ENCODE data around the gene EID2B. TPM values are rescaled to one million over a fixed set of nuclear protein-coding genes. Genes with fewer than 3 reads are reported as not detected.
A peak's percentile ranks its signal among the peaks of the same experiment; 100 is the strongest.

Gene EID2B
- total RNA-seq, 6 experiments from 2014 or later = 0.18 to 0.78 (median 0.46) TPM

DNA sequence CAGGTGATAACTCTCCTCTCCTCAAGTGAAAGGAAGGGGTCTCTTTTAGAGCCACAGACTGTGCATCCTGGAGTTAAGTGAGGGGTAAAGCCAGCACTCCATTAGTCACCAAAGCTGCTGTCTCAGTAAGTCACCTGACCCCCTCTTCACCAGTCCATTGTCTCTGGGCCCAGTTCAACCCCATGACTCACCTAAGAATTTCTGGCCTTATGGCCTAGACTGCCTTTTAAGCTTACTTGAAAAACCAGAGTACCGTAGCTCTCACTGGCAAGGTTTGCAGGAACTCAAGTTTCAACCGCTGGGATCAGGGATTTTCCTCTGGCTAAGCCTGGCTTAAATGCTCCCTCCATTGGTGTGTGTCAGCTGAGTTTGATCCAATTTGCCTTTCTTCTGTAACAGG, 30.8 kb upstream of the EID2B start:
- Histone ChIP-seq H3K36me3 (no peaks in the 10 kb centered on the region), H3K9me3 (no peaks in the 10 kb centered on the region), H3K27me3 (no peaks in the 10 kb centered on the region), H3K27ac (no peak overlapping the region), H3K4me1 (peaks cover 0 to 1% (median 0%) of the 10 kb centered on the region in 4 donors), H3K4me3 (no peak overlapping the region)
- ATAC-seq (no peak), DNase-seq (no peak)
- no CpG with 5 or more reads among the region's 2 CpGs for WGBS (ENCODE audit: insufficient coverage, low coverage, low lambda C conversion rate, missing lambda C conversion rate)
- TF ChIP-seq POLR2A (IDR thresholded peaks at IDR 0.05) = no peak
- no peak for TF ChIP-seq CTCF (IDR thresholded peaks at IDR 0.05)
- intact Hi-C loops (cut with DNase I) = no loop called here

GRCh38 chr19:39558624-39559117, 26.0 kb upstream of the EID2B start:
- Histone ChIP-seq H3K4me1 (peaks cover 0 to 7% (median 0%) of the 10 kb centered on the region in 4 donors), H3K9me3 (no peaks in the 10 kb centered on the region), H3K27ac (peak overlapping the region in 2 of 3 donors; percentile 34 to 68), H3K4me3 (no peak overlapping the region), H3K36me3 (no peaks in the 10 kb centered on the region), H3K27me3 (no peaks in the 10 kb centered on the region)
- WGBS (ENCODE audit: insufficient coverage, low coverage, low lambda C conversion rate, missing lambda C conversion rate) = 64% methylated on average over 6 of the region's 6 CpGs
- no peak for TF ChIP-seq CTCF (IDR thresholded peaks at IDR 0.05)
- no peak for TF ChIP-seq POLR2A (IDR thresholded peaks at IDR 0.05)
- intact Hi-C loops (cut with DNase I) = loop anchor here in 1 of 2 donors (10.0 kb wide), 1 partner anchor 116 kb away; no protein-coding TSS in a partner anchor
- ATAC-seq (peak; percentile 9 to 41 (median 36)), DNase-seq (no peak)

DNA sequence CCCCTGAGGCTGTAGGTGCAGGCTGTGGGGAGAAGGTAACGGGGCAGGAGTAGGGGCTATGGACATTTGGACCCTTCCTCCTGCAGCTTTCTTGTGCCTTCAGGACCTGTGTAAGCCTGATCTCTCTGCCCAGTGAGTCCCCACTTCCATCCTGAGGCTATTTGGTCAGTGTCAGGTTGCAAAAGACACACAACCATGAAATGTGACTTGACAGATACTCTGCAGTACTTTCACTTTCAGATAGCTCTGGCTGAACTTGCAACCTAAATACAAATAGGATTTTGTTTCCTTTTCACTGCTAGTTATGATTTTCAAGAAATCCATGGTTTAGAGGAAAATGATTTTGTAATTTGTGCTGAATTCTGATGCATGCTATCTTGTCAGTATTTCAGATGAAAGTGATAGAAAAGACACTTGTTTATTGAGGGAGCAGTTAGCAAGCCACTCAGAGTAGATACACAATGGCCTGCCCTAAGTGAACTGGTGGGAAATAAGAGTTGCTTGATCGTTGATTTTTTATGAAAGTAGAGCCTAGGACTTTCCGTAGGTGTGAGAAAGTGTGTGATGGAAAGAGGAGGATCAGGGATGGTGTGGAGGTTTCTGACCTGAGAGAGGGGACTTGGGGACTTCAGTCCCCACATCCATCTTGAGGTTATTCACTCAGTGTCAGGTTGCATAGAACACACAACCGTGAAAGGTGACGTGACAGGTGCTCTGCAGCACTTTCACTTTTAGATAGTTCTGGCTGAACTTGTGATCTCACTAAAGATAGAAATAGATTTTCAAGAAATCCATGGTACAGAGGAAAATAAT, 25.4 kb upstream of the EID2B start:
- 25% methylated on average over 4 of the region's 5 CpGs for WGBS (ENCODE audit: insufficient coverage, low coverage, low lambda C conversion rate, missing lambda C conversion rate)
- peak; percentile 81 to 94 (median 88) for ATAC-seq
- intact Hi-C loops (cut with DNase I) = loop anchor here in 1 of 2 donors (10.0 kb wide), 1 partner anchor 117 kb away; no protein-coding TSS in a partner anchor

DNA sequence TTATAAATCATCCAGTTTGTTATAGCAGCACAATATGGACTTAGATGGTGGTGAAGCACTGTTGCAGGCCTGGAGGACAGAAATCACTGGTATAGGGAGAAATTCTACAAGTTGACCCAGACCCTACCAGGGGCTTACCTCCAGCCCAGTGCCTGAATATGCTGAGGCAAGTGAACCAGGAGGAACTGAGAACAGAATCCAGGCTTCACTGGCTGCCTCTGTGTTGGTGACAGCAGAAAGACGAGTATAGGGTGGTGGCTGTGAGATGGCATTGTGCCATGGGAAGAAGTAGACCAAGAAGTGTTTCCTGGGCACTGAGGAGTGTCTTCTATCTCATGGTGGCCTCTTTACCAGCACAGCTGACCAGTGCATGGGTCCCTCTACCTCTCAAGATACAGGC, 23.2 kb upstream of the EID2B start:
- Histone ChIP-seq H3K27ac (no peak overlapping the region), H3K27me3 (no peaks in the 10 kb centered on the region), H3K9me3 (no peaks in the 10 kb centered on the region), H3K4me1 (peaks cover 0 to 7% (median 0%) of the 10 kb centered on the region in 4 donors), H3K4me3 (no peak overlapping the region), H3K36me3 (no peaks in the 10 kb centered on the region)
- DNase-seq (no peak), ATAC-seq (no peak)
- intact Hi-C loops (cut with DNase I) = loop anchor here in 1 of 2 donors (10.0 kb wide), 1 partner anchor 119 kb away; no protein-coding TSS in a partner anchor
- TF ChIP-seq POLR2A (IDR thresholded peaks at IDR 0.05) = no peak
- 50% methylated on average over 1 of the region's 1 CpG for WGBS (ENCODE audit: insufficient coverage, low coverage, low lambda C conversion rate, missing lambda C conversion rate)

More for the DNA sequence above, 25.4 kb upstream of the EID2B start:
- Histone ChIP-seq H3K4me3 (no peak overlapping the region), H3K27ac (peak overlapping the region; percentile 10 to 68 (median 34)), H3K4me1 (peaks cover 0 to 7% (median 0%) of the 10 kb centered on the region in 4 donors), H3K36me3 (no peaks in the 10 kb centered on the region), H3K9me3 (no peaks in the 10 kb centered on the region), H3K27me3 (no peaks in the 10 kb centered on the region)
- no peak for DNase-seq
- TF ChIP-seq POLR2A (IDR thresholded peaks at IDR 0.05) (no peak), CTCF (IDR thresholded peaks at IDR 0.05) (no peak)
